HL-60/S4 treated with retinoic acid at 250 ng/mL for 4 days and 3 days (cell line): ENCODE results near the gene ZFP57.

Experiments
- in situ Hi-C: fragments of 300-500 bp; cut with MboI; formaldehyde crosslinking; loops from 2 replicates; pipeline ENCODE4 v1.7.0; 2022; ENCODE audit warnings: low sequenced_read_pairs

Gene ZFP57

GRCh38 chr6:29656157-29656556, 24.8 kb downstream of the ZFP57 start:
- in situ Hi-C loops: no loop called here

DNA sequence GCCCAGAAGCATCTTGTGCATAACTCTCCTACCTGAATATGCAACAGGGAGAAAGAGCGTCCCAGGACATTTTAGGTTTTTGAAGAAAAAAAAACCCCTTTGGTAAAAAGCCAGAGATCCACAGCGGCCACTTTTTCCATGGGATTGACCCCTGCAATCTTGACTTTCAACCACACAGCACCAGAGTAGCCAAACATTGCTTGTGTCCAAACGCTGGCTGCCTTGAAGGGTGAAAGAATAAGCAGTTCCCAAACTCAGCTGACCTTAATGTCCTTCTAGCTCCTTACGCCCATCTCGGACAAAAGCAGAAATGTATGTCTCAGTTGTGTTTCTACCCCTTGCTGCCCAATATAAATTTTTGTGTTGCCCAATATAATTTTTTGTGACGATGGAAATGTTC, 25.3 kb downstream of the ZFP57 start:
- in situ Hi-C loops: no loop called here

DNA sequence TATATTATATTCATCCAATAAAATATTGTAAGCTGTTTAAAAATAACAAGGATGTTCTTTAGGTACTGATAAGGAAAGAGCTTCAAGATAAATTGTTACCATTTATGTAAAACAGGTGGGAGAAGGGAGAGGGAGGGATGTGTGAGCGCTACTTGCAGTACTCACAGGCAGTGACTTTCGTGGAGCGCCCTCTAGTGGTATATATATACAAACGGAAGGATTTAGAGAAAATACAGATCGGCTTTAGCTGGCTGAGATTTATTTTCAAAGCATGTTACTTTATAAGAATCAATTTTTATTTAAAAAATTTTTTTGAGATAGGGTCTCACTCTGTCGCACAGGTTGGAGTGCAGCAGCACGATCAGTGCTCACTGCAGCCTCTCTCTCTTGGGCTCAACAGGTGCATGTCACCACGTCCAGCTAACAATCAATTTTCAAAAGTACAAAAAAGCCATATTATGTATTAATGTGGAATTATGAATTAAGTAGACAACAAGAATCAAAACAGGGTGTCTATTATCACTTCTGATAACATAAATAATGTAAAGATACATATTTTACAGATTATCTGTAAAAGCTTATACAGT, 27.4 kb downstream of the ZFP57 start:
- in situ Hi-C loops: no loop called here

- in situ Hi-C loops: no loop called here
Measured at GRCh38 chr6:29652198-29652584, 28.8 kb downstream of the ZFP57 start.

GRCh38 chr6:29651413-29652197, 29.3 kb downstream of the ZFP57 start:
- in situ Hi-C loops: no loop called here

DNA sequence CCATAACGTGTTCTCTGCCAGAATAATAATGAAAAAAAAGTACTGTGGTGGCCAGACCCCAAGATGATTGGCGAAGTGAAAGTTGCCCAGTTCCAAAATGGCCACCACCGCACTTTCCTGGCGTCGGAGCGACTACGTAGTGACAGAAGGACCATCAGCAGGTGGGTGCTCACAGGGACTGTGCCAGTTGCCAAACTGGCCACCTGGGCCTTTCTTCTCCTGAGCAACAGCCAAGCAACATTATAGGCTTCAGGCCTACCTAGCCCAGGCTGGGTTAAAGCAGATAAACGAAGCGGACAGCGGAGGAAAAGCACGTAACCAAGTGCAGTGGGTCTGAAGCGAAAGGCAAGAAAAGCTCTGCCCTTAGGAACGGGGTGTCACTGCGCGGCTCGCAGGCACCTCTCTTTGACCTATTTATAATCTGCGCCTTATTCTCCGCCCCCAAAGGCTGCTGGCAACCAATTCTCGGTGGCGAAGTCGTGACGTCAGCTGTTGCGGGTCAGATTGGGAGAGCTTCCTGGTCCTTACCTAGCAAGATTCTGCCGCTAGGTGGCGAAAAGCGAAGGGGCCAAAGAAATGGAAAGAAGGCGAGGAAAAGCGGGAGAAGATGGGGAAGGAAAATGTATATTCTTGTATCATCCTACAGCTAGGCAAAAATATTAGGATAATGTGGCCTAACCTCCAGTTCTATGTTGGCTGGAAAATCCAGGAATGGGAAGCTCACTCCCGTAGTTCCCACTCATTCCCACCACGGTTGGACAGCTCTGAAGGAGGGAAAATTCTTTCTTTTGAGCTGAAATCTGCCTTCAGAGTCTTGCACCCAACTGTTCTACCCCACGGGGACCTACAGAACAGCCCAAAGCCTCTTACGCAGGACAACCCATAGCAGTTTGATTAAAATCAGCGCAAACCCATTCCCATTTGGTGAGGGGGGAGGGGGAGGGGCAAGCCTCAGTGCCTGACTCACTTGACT, 31.0 kb downstream of the ZFP57 start:
- in situ Hi-C loops: no loop called here

GRCh38 chr6:29647927-29648642, 32.9 kb downstream of the ZFP57 start:
- in situ Hi-C loops: no loop called here

GRCh38 chr6:29641430-29642148, 39.4 kb downstream of the ZFP57 start:
- in situ Hi-C loops: no loop called here

- in situ Hi-C loops: no loop called here
Measured at GRCh38 chr6:29637247-29637646, 43.7 kb downstream of the ZFP57 start.

- in situ Hi-C loops: no loop called here
Measured at GRCh38 chr6:29633534-29633905, 47.4 kb downstream of the ZFP57 start.

GRCh38 chr6:29632789-29633533, 48.0 kb downstream of the ZFP57 start, which contains the start of gene GABBR1:
Gene GABBR1, minus strand, starts transcription at chr6:29633183. Its CDS starts 798 bp downstream, at chr6:29632385.
- in situ Hi-C loops: no loop called here

- in situ Hi-C loops: no loop called here
Measured at GRCh38 chr6:29631860-29632731, 48.9 kb downstream of the ZFP57 start.

- in situ Hi-C loops: no loop called here
Measured at GRCh38 chr6:29631209-29631810, 49.6 kb downstream of the ZFP57 start.

DNA sequence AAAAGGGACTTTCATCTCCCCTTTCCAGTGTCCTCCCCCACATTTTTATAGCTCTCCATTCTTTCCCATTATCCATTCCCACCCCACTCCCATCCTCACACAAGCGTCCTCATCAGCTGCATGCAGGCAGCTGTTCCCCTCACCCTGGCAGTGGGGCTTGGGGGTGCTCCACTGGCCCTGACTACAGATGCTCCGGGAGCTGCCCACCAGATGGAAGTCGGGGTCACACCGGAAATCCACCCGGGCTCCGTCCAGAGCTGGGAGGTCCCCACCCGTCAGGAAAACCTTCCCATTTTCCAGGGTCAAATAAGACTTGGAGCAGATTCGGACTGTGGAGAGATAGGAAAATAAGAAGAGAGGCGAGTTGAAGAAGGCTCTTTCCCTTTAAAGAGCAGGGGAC, 50.6 kb downstream of the ZFP57 start:
- in situ Hi-C loops: no loop called here

- in situ Hi-C loops: no loop called here
Measured at GRCh38 chr6:29629571-29629970, 51.4 kb downstream of the ZFP57 start.

DNA sequence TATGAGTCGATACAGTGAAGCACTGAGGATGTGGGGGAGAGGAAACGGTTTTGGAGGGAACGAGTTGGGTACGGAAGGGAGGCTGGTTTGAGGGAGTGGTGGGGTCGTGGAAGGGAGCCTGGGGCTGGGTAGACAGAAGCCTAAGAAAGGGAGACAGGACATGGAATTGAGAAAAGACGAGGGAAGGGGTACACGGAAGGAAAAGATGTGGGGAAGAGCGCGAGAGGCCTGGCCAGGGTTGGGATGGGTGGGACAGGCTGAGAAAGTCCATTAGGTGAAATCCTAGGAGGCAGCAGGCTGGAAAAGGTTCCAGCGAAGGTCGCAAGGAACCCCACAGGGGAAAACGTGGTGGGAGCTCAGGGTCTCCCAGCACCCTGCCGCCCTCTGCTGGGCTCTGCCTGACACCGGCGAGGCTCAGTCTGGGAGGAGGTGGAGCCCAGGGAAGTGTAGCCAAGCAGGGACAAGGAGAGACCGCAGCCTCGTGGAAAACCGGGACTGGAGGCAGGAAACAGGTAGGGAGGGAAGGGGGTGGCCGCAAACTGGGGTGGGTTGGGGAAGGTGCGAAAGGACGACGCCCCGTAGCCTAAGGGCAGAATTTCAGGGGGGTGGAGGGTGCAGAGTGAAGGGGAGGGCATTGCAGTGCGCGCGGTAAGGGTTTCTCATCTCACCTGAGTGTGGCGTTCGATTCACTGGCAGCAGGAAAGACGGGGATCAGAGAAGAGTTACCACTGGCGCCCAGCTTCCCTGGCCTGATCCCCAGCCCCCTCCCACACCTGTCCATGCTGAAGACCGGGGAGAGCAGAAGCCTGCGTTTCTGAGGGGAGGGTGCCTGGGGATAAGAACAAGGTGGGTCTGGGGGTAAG, 52.3 kb downstream of the ZFP57 start:
- in situ Hi-C loops: no loop called here

DNA sequence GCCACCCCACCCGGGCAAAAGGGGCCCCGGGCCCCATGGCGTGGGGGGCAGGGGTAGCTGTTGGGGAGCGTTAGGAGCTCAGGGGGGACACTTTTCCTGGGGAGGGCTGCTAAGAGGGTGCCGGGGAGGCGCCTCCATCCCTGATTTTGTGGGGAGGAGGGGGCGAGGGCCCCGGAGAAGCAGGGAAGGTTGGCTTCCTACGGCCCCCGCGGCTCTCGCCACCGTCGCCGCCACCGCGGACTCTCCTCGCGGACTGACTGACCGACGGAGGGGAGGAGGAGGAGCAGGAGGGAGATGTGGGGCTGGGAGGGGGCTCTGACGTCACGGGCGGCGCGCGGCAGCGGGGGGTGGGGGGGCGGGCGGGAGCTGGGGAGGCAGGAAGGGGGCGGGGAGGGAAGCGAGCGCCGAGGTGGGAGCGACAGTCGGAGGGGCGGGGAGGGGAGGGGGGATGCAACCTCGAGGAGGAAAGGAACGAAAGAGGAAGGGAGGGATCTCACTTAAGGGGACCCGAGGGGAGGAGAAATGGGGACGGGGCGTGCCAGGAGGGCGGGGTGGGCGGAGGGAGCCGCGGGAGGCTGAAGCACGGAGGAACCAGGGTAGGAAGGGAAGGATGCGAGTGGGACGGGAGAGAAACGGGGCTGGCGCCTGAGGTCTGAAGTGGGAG, 53.1 kb downstream of the ZFP57 start:
- in situ Hi-C loops: no loop called here
